Transverse colon (tissue), 4 donors: ENCODE measurements around the gene REX1BD. TPM values are rescaled to one million over a fixed set of nuclear protein-coding genes. Genes with fewer than 3 reads are reported as not detected.

Source experiments
- DNase-seq: peaks from one replicate; pipeline ENCODE4 v3.0.0-alpha.2; 2019
- H3K27ac ChIP-seq, 4 donors: fragments of 200-600 bp; sonication (generic); 2 replicates each; pipeline ENCODE4 v1.5.1; 2016 to 2018; ENCODE audit warnings: inconsistent platforms in 4 of 4
- H3K27me3 ChIP-seq: fragments of 200-600 bp; sonication (generic); 2 replicates; pipeline ENCODE4 v1.5.1; 2017; ENCODE audit warnings: inconsistent platforms
- H3K36me3 ChIP-seq, 4 donors: fragments of 200-600 bp; sonication (generic); 2 replicates each; pipeline ENCODE4 v1.5.1; 2017 to 2019; ENCODE audit warnings: inconsistent platforms in 4 of 4
- H3K4me1 ChIP-seq, 4 donors: fragments of 200-600 bp; sonication (generic); 2 replicates each; pipeline ENCODE4 v1.5.1; 2017 to 2020; ENCODE audit warnings: inconsistent platforms in 4 of 4
- H3K4me3 ChIP-seq, 4 donors: fragments of 200-600 bp; sonication (generic); 1 replicate in 1 of 4; 2 replicates in 3 of 4; pipeline versions ENCODE4 v1.5.1 to v1.6.1; 2017 to 2019; ENCODE audit warnings: inconsistent platforms in 4 of 4
- H3K9me3 ChIP-seq, 2 donors: fragments of 200-600 bp; sonication (generic); 2 replicates each; pipeline ENCODE4 v1.5.1; 2017 to 2019; ENCODE audit warnings: inconsistent platforms in 2 of 2
- EP300 ChIP-seq: sonication (generic); formaldehyde crosslinking; IDR thresholded peaks from one replicate; pipeline ENCODE4 v1.6.1; 2017; ENCODE audit warnings: antibody characterized with exemption, low read depth
- POLR2A ChIP-seq: fragments of 450-650 bp; IDR thresholded peaks from one replicate; pipeline ENCODE4 v1.6.1; 2016; ENCODE audit warnings: antibody characterized with exemption, mild to moderate bottlenecking, moderate library complexity
- POLR2AphosphoS5 ChIP-seq, 3 donors: sonication (generic); formaldehyde crosslinking; IDR thresholded peaks; one replicate each; pipeline ENCODE4 v1.6.1; 2016; ENCODE audit warnings: antibody characterized with exemption in 3 of 3
- WGBS, 2 donors: methylation state at CpG; one replicate each; pipeline ENCODE4 v1.1.5; 2018; ENCODE audit warnings: low coverage in 1 of 2; 5-methylcytosine and 5-hydroxymethylcytosine counted together
- in situ Hi-C, 4 donors: fragments of 200-750 bp; cut with MboI; loops; one replicate each; pipeline versions ENCODE4 v1.15.0 to v1.15.1; 2017; ENCODE audit warnings: low sequenced_read_pairs in 3 of 4, low pct_ligation_motif_present in 1 of 4, low pct_unique_long_range_greater_than_20kb in 1 of 4
- intact Hi-C: fragments of 100-400 bp; cut with DNase I; formaldehyde crosslinking; loops from one replicate; pipeline ENCODE4 v1.15.1; 2023; ENCODE audit warnings: low total_unique reads
- total RNA-seq, 4 donors: library from RNA; depleted of rRNA; stranded (reverse); fragments of >200 nt; gene quantifications; one replicate each; pipeline ENCODE4 v1.1.0, GENCODE V29; 2016
- TF ChIP-seq, protein P1 (sequence below), 5 experiments: fragments of 200-600 bp in 3 of 5; fragments of 450-650 bp in 2 of 5; sonication (generic) in 3 of 5; IDR thresholded peaks; 1 replicate in 2 of 5; 2 replicates in 3 of 5; pipeline ENCODE4 v1.5.1; 2016 to 2017; ENCODE audit warnings: antibody characterized with exemption in 5 of 5, inconsistent platforms in 3 of 5, mild to moderate bottlenecking in 2 of 5, moderate library complexity in 1 of 5

REX1BD gene
- total RNA-seq, 4 donors from 2014 or later: 75.1 to 171 (median 121) TPM

DNA sequence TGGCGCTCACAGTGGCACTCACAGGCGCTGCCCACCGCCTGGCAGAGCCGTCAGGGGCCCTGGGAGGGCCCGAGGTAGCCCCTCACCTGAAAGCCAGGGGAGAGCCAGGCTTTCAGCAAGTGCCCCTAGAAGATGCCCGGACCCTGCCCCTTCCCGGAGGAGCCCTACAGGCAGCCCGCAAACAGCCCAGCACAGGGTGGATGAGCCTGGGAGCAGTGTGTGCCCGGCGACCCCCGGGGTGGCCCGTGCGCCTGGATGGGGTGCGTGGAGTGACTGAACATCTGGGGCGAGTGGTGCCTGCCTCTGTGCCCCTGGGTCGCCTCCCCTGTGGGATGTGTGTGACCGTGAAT lies 16.6 kb downstream of the REX1BD start:
- no peak for DNase-seq
- no peak overlapping the region for H3K4me3 ChIP-seq
- peaks cover 96% of the 10 kb centered on the region for H3K27me3 ChIP-seq
- intact Hi-C loops: no loop called here
- peaks cover 7 to 26% (median 16%) of the 10 kb centered on the region in 4 donors for H3K4me1 ChIP-seq
- TF ChIP-seq, protein P1, sequence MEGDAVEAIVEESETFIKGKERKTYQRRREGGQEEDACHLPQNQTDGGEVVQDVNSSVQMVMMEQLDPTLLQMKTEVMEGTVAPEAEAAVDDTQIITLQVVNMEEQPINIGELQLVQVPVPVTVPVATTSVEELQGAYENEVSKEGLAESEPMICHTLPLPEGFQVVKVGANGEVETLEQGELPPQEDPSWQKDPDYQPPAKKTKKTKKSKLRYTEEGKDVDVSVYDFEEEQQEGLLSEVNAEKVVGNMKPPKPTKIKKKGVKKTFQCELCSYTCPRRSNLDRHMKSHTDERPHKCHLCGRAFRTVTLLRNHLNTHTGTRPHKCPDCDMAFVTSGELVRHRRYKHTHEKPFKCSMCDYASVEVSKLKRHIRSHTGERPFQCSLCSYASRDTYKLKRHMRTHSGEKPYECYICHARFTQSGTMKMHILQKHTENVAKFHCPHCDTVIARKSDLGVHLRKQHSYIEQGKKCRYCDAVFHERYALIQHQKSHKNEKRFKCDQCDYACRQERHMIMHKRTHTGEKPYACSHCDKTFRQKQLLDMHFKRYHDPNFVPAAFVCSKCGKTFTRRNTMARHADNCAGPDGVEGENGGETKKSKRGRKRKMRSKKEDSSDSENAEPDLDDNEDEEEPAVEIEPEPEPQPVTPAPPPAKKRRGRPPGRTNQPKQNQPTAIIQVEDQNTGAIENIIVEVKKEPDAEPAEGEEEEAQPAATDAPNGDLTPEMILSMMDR (IDR thresholded peaks at IDR 0.05): no peak
- no peak for TF ChIP-seq EP300
- TF ChIP-seq POLR2A: no peak
- H3K36me3 ChIP-seq: no peaks in the 10 kb centered on the region
- in situ Hi-C loops: loop anchor here in 1 of 4 donors (25.0 kb wide), 1 partner anchor 207 kb away; no protein-coding TSS in a partner anchor
- 18% methylated on average over 14 of the region's 17 CpGs; no CpG with 5 or more reads in 1 of the 2 donors for WGBS, 2 donors
- H3K27ac ChIP-seq: no peak overlapping the region
- no peaks in the 10 kb centered on the region for H3K9me3 ChIP-seq

DNA sequence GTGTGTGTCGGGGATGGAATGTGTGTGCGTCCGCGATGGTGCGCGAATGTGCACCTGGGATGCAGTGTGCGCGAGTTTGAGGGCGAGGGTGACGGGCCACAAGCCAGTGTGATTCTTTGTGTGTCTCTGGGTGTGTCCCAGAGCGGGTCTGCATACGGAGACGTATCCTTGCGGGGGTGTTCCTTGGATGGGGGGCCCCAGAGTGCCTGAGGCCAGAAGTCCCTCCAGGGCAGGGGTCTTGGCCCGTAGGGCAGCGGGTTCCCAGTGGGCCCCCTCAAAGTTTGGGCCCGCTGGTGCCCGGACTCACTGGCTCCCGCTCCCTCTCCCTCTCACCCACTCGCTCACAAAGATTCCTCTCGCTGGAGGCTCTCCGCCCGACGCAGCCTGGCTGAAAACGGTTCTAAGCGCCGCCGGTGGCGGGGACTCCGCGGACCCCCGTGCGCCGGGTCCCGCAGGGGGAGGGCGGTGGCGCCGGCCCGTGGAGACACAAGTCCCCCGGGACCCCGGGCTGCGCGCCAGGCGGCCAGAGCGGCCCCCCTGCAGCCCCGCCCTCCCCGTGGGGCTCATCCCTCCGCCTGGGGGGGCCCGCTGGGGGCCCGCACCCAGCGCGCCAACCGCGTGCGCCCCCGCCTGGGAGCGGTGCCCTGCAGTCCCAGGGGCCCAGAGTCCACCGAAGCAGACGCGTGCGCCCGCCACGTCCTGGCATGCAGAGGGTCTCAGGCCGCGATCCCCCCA lies 17.1 kb downstream of the REX1BD start:
- intact Hi-C loops: no loop called here
- WGBS, 2 donors: 8% methylated on average over 33 of the region's 65 CpGs; no CpG with 5 or more reads in 1 of the 2 donors
- no peak for TF ChIP-seq POLR2A
- TF ChIP-seq, protein P1 (IDR thresholded peaks at IDR 0.05): no peak
- no peak for TF ChIP-seq EP300
- no peak for TF ChIP-seq POLR2AphosphoS5 (IDR thresholded peaks at IDR 0.05)
- peaks cover 96% of the 10 kb centered on the region for H3K27me3 ChIP-seq
- H3K27ac ChIP-seq: no peak overlapping the region
- no peaks in the 10 kb centered on the region for H3K36me3 ChIP-seq
- in situ Hi-C loops: loop anchor here in 1 of 4 donors (25.0 kb wide), 1 partner anchor 207 kb away; no protein-coding TSS in a partner anchor
- H3K4me1 ChIP-seq: peaks cover 7 to 28% (median 18%) of the 10 kb centered on the region in 4 donors
- H3K4me3 ChIP-seq: peak overlapping the region in 2 of 4 donors; percentile 19 to 32
- DNase-seq: no peak
- H3K9me3 ChIP-seq: no peaks in the 10 kb centered on the region

DNA sequence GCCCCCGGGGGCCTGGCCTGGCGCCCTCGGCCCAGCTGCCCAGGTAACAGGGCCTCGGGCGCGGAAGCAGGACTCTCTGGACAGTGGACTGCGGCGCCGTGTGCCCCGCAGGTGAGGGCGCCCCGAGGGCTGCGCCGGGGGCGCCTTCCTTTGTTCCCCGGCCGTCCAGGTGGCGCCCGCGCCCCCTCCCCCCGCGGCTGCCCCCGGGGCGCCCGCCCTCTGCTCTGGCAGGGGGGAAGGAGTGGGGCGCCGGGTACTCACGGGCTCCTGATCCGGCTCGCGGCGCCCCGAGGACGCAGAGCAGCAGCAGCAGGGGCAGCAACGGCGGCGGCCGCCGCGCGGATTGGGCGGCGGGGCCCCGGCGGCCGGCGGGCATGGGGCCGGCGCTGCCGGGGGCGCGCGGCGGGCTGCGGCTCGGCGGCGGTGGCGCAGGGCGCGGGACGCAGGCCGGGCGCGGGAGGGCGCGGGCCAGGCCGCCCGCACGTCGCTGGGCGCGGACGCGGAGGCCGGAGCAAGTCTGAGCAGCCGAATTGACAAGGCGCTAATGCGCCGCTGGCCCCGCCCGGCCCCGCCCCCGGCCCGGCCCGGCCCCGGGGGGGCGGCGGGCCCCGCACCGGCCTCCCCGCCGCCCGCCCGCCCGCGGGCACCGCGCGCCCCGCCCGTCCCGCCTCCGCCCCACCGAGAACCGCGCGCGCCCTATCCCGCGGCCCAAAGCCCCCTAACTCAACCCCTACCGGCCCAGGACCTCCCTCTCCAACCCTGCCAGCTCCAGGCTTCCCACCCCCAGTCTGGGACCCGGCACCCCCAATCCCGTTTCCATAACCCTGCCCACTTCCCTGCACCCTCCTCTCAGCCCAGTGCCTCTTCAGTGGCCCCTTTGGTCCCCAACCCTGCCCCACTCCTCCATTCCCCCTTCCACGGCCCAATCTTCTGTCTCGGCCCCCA lies 18.0 kb downstream of the REX1BD start, which contains the start of gene CRLF1:
Gene CRLF1, minus strand, starts transcription at position 519 of the 945 bp plus-strand sequence. Its CDS starts 143 bp downstream, at position 376.
- H3K36me3 ChIP-seq: no peaks in the 10 kb centered on the region
- peaks cover 96% of the 10 kb centered on the region for H3K27me3 ChIP-seq
- H3K27ac ChIP-seq: no peak within 1 kb of the TSS
- no peak for TF ChIP-seq POLR2A
- no peak for TF ChIP-seq EP300
- no peak for TF ChIP-seq POLR2AphosphoS5 (IDR thresholded peaks at IDR 0.05)
- TF ChIP-seq, protein P1 (IDR thresholded peaks at IDR 0.05): no peak
- no peak for DNase-seq
- 0 to 2% methylated on average over 4 to 40 of the region's 116 CpGs for WGBS, 2 donors
- H3K4me1 ChIP-seq: peaks cover 10 to 35% (median 26%) of the 10 kb centered on the region in 4 donors
- H3K4me3 ChIP-seq: peak within 1 kb of the TSS in 2 of 4 donors; percentile 19 to 32
- in situ Hi-C loops: loop anchor here in 1 of 4 donors (25.0 kb wide), 1 partner anchor 206 kb away; no protein-coding TSS in a partner anchor
- intact Hi-C loops: no loop called here
- H3K9me3 ChIP-seq: no peaks in the 10 kb centered on the region
